Umbilical cord (tissue), 2 donors: ENCODE data around the gene ETV4. TPM values are rescaled to one million over a fixed set of nuclear protein-coding genes. Genes with fewer than 3 reads are reported as not detected.

Experiments
- DNase-seq: peaks from one replicate; pipeline ENCODE4 v3.0.0-alpha.2; 2015; ENCODE audit warnings: low spot score
- total RNA-seq: library from RNA; depleted of rRNA; stranded (reverse); fragments of >200 nt; gene quantifications from one replicate; pipeline ENCODE4 v1.2.3, GENCODE V29; 2014; ENCODE audit warnings: low replicate concordance; ENCODE audit not compliant: insufficient read depth

ETV4 gene
- total RNA-seq, 1 donor from 2014 or later = not detected

- DNase-seq = no peak
Measured at GRCh38 chr17:43573579-43574321, 27.6 kb upstream of the ETV4 start.

GRCh38 chr17:43572368-43572980, 26.3 kb upstream of the ETV4 start:
- no peak for DNase-seq

GRCh38 chr17:43570518-43570928, 24.4 kb upstream of the ETV4 start:
- DNase-seq = no peak

GRCh38 chr17:43568506-43569082, 22.5 kb upstream of the ETV4 start:
- DNase-seq = no peak

- no peak for DNase-seq
Measured at GRCh38 chr17:43563600-43564594, 17.8 kb upstream of the ETV4 start.

GRCh38 chr17:43562679-43563599, 16.8 kb upstream of the ETV4 start:
- peak; percentile 97 for DNase-seq

- DNase-seq = peak; percentile 53
Measured at GRCh38 chr17:43560461-43561427, 14.6 kb upstream of the ETV4 start.

GRCh38 chr17:43559161-43559816, 13.1 kb upstream of the ETV4 start:
- no peak for DNase-seq

GRCh38 chr17:43558805-43559160, 12.6 kb upstream of the ETV4 start:
- DNase-seq = no peak

- DNase-seq = peak; percentile 38
Measured at GRCh38 chr17:43556292-43556691, 10.2 kb upstream of the ETV4 start.

GRCh38 chr17:43554857-43555256, 8.7 kb upstream of the ETV4 start:
- DNase-seq = no peak

GRCh38 chr17:43553573-43553972, 7.4 kb upstream of the ETV4 start:
- no peak for DNase-seq

- peak; percentile 39 for DNase-seq
Measured at GRCh38 chr17:43552229-43552837, 6.2 kb upstream of the ETV4 start.

- no peak for DNase-seq
Measured at GRCh38 chr17:43550754-43551153, 4.6 kb upstream of the ETV4 start.

GRCh38 chr17:43549496-43549895, 3.4 kb upstream of the ETV4 start:
- no peak for DNase-seq

GRCh38 chr17:43548689-43549379, 2.7 kb upstream of the ETV4 start:
- DNase-seq = no peak

GRCh38 chr17:43547659-43548256, 1.6 kb upstream of the ETV4 start:
- no peak for DNase-seq

- no peak for DNase-seq
Measured at GRCh38 chr17:43547189-43547550, 1.0 kb upstream of the ETV4 start.
